ENCODE measurements around the gene NAPEPLD. TPM values are rescaled to one million over a fixed set of nuclear protein-coding genes. Genes with fewer than 3 reads are reported as not detected.
"Not testable (repeated sequence)": the region's sequence is repeated elsewhere in the genome, so short reads cannot be mapped to it uniquely, and the experiment has no call there.

NAPEPLD gene
- total and polyA plus RNA-seq, 2 of the 8 experiments (the other 6 are each of a cell fraction or from before 2014, with no cell fraction given), result 4.2 to 9.9 TPM

DNA sequence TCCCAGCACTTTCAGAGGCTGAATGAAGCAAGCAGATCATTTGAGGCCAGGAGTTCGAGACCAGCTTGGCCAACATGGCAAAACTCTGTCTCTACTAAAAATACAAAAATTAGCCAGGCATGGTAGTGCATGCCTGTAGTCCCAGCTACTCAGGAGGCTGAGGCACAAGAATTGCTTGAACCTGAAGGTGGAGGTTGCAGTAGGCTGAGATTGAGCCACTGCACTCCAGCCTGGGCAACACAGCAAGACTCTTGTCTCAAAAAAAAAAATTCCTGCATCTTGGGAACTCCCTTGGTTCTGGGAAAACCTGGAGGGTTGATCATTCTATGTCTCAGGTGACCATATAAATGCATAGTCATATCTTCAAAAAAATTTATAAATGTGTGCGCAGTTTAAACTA, 4.1 kb downstream of the NAPEPLD start:
- H2BK20ac ChIP-seq (ENCODE audit: low read length); FAIRE-seq; H2BK15ac ChIP-seq (ENCODE audit: low read length); H2AK5ac ChIP-seq (ENCODE audit: low read depth, low read length); H3K56ac ChIP-seq (replicated peaks; ENCODE audit: insufficient read length, low read depth, low read length); H3K9ac ChIP-seq (replicated peaks in 1 of 4; ENCODE audit: extremely low read depth in 1 of 4, low read depth in 3 of 4, low read length in 3 of 4); H3K36me3 ChIP-seq (ENCODE audit: control insufficient read depth in 2 of 4, insufficient read depth in 4 of 4, low read length in 3 of 4); DNase-seq (ENCODE audit: low read depth in 1 of 2, low spot score in 2 of 2); H4K5ac ChIP-seq (ENCODE audit: insufficient read length, low read depth, low read length); H2BK120ac ChIP-seq (replicated peaks; ENCODE audit: low read depth, low read length); H3K27me3 ChIP-seq (replicated peaks in 1 of 4; ENCODE audit: control insufficient read depth in 3 of 4, extremely low read depth in 1 of 4, insufficient read depth in 3 of 4, low read length in 3 of 4); CTCF ChIA-PET (ENCODE audit: partially characterized antibody); H4K8ac ChIP-seq (ENCODE audit: extremely low read depth, insufficient read depth, low read length); H3K9me3 ChIP-seq (ENCODE audit: insufficient read depth in 2 of 2, low read depth in 1 of 2, low read length in 1 of 2); H3K4ac ChIP-seq (replicated peaks; ENCODE audit: insufficient read length, low read depth, low read length); H3K23me2 ChIP-seq (ENCODE audit: low read depth, low read length); H3K14ac ChIP-seq (ENCODE audit: insufficient read length); H4K91ac ChIP-seq (replicated peaks; ENCODE audit: insufficient read length, low read length); H4K20me1 ChIP-seq (replicated peaks in 1 of 2; ENCODE audit: control insufficient read depth in 1 of 2, insufficient read depth in 2 of 2, low read length in 2 of 2); H2BK12ac ChIP-seq (ENCODE audit: low read depth, low read length); POLR2A ChIA-PET (ENCODE audit: partially characterized antibody); H3K27ac ChIP-seq (ENCODE audit: low read depth, low read length); H3K23ac ChIP-seq (ENCODE audit: insufficient read length); H3K18ac ChIP-seq (ENCODE audit: extremely low read depth, low read length); H3K4me3 ChIP-seq (ENCODE audit: extremely low read depth in 1 of 4, insufficient read depth in 2 of 4, low read depth in 3 of 4, low read length in 4 of 4); H3K4me2 ChIP-seq (ENCODE audit: insufficient read depth in 1 of 2, low read depth in 2 of 2, low read length in 2 of 2); H2AFZ ChIP-seq (ENCODE audit: low read length); H2BK5ac ChIP-seq (ENCODE audit: low read depth, low read length); H3K79me1 ChIP-seq (ENCODE audit: low read depth, low read length): not testable (repeated sequence)
- H3K4me1 ChIP-seq (replicated peaks in 1 of 4; ENCODE audit: control insufficient read depth in 3 of 4, insufficient read depth in 4 of 4, low read length in 3 of 4), result peaks cover 2 to 11% (median 6%) of the 10 kb centered on the region in 4 experiments; a peak in 4 of 7 replicates
- H3K79me2 ChIP-seq (ENCODE audit: control insufficient read depth in 1 of 2, insufficient read depth in 2 of 2, low read length in 2 of 2), result peaks cover 0 to 32% of the 10 kb centered on the region in 2 experiments; a peak in 2 of 4 replicates
- 90 to 100% methylated on average over 1 to 2 of the region's 2 CpGs for WGBS, 2 experiments (ENCODE audit: extremely low coverage in 1 of 2, insufficient coverage in 1 of 2, insufficient read length in 1 of 2, insufficient replicate concordance in 2 of 2, low coverage in 1 of 2, low lambda C conversion rate in 2 of 2, missing lambda C conversion rate in 1 of 2)

Measured in H1 (cell line).